HEK293T (cell line): ENCODE data around the gene HOXD9.
A peak's percentile ranks its signal among the peaks of the same experiment; 100 is the strongest.

Source experiments
- CTCF ChIA-PET: fragments of 350-600 bp; formaldehyde crosslinking; extraction: SDS; loops from one replicate; lab custom pipeline; 2021; ENCODE audit warnings: antibody characterized with exemption, inconsistent platforms; lab: Yijun Ruan, JAX
- POLR2A ChIA-PET: fragments of 350-600 bp; formaldehyde crosslinking; extraction: SDS; loops from one replicate; lab custom pipeline; 2020; ENCODE audit warnings: antibody characterized with exemption, inconsistent platforms; lab: Yijun Ruan, JAX
- DNase-seq: peaks from one replicate; pipeline ENCODE4 v3.0.0; 2012; ENCODE audit warnings: mixed read lengths; ENCODE audit errors: extremely low spot score
- ARNT ChIP-seq: fragments of 450-650 bp; IDR thresholded peaks from 2 replicates; pipeline ENCODE4 v1.6.1; 2017; ENCODE audit warnings: mild to moderate bottlenecking
- BHLHE40 ChIP-seq: fragments of 450-650 bp; IDR thresholded peaks from 2 replicates; pipeline ENCODE4 v1.6.1; 2016; ENCODE audit warnings: mild to moderate bottlenecking, moderate library complexity, borderline replicate concordance
- CTBP1 ChIP-seq: fragments of 450-650 bp; IDR thresholded peaks from 2 replicates; pipeline ENCODE4 v1.6.1; 2016; ENCODE audit warnings: borderline replicate concordance
- ELF4 ChIP-seq: fragments of 450-650 bp; IDR thresholded peaks from 2 replicates; pipeline ENCODE4 v1.6.1; 2017; ENCODE audit warnings: antibody characterized with exemption
- FOXA1 ChIP-seq: fragments of 450-650 bp; IDR thresholded peaks from 2 replicates; pipeline ENCODE4 v1.6.1; 2016; ENCODE audit warnings: mild to moderate bottlenecking
- FOXK2 ChIP-seq: fragments of 450-650 bp; IDR thresholded peaks from 2 replicates; pipeline ENCODE4 v1.6.1; 2016; ENCODE audit warnings: mild to moderate bottlenecking
- FOXM1 ChIP-seq: fragments of 450-650 bp; IDR thresholded peaks from 2 replicates; pipeline ENCODE4 v1.6.1; 2017; ENCODE audit warnings: mild to moderate bottlenecking, borderline replicate concordance
- HDGF ChIP-seq: fragments of 450-650 bp; IDR thresholded peaks from 2 replicates; pipeline ENCODE4 v1.6.1; 2017; ENCODE audit warnings: antibody characterized with exemption, borderline replicate concordance
- L3MBTL2 ChIP-seq: fragments of 450-650 bp; conservative IDR thresholded peaks from 2 replicates; pipeline ENCODE4 v1.6.1; 2016; ENCODE audit warnings: mild to moderate bottlenecking
- LEF1 ChIP-seq: fragments of 450-650 bp; IDR thresholded peaks from 2 replicates; pipeline ENCODE4 v1.6.1; 2017; ENCODE audit warnings: mild to moderate bottlenecking, borderline replicate concordance
- NFRKB ChIP-seq: fragments of 450-650 bp; IDR thresholded peaks from 2 replicates; pipeline ENCODE4 v1.6.1; 2016; ENCODE audit warnings: mild to moderate bottlenecking, moderate library complexity
- SP1 ChIP-seq: fragments of 450-650 bp; IDR thresholded peaks from 2 replicates; pipeline ENCODE4 v1.6.1; 2017
- SUZ12 ChIP-seq: fragments of 450-650 bp; IDR thresholded peaks from 2 replicates; pipeline ENCODE4 v1.6.1; 2016; ENCODE audit warnings: mild to moderate bottlenecking
- TARDBP ChIP-seq: fragments of 450-650 bp; IDR thresholded peaks from 2 replicates; pipeline ENCODE4 v1.6.1; 2016
- ZNF384 ChIP-seq: fragments of 450-650 bp; IDR thresholded peaks from 2 replicates; pipeline ENCODE4 v1.6.1; 2016
- TF ChIP-seq, protein P1 (sequence below): fragments of 450-650 bp; IDR thresholded peaks from 2 replicates; pipeline ENCODE4 v1.6.1; 2016

Gene HOXD9

GRCh38 chr2:176135035-176135440 is 12.5 kb downstream of the HOXD9 start:
- TF ChIP-seq SUZ12 (no peak), TARDBP (no peak), CTBP1 (no peak), L3MBTL2 (no peak)
- no peak for DNase-seq
- CTCF ChIA-PET, result no interaction called here
- POLR2A ChIA-PET, result no interaction called here

- CTCF ChIA-PET, result interaction anchor here (0.7 to 2.3 kb wide), 4 partner anchors 10 to 545 kb away, joined by 3 to 9 read pairs (median 4); no protein-coding TSS in a partner anchor
- DNase-seq, result no peak
- POLR2A ChIA-PET, result interaction anchor here (0.5 to 2.9 kb wide), 9 partner anchors 9 to 518 kb away, joined by 3 to 12 read pairs (median 4); partner anchors contain the start of gene LNPK
- TF ChIP-seq, protein P1, sequence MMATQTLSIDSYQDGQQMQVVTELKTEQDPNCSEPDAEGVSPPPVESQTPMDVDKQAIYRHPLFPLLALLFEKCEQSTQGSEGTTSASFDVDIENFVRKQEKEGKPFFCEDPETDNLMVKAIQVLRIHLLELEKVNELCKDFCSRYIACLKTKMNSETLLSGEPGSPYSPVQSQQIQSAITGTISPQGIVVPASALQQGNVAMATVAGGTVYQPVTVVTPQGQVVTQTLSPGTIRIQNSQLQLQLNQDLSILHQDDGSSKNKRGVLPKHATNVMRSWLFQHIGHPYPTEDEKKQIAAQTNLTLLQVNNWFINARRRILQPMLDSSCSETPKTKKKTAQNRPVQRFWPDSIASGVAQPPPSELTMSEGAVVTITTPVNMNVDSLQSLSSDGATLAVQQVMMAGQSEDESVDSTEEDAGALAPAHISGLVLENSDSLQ, result peak; percentile 64
- no peak; the same call in 1 of the 2 replicates for TF ChIP-seq LEF1
Measured at GRCh38 chr2:176136374-176137251, 14.1 kb downstream of the HOXD9 start.

GRCh38 chr2:176137252-176137580 is 14.7 kb downstream of the HOXD9 start:
- POLR2A ChIA-PET, result interaction anchor here (0.5 to 2.9 kb wide), 6 partner anchors 9 to 514 kb away, joined by 3 to 12 read pairs (median 6); no protein-coding TSS in a partner anchor
- CTCF ChIA-PET, result interaction anchor here (1.5 to 2.3 kb wide), 2 partner anchors 318 to 417 kb away, joined by 3 to 9 read pairs; no protein-coding TSS in a partner anchor
- no peak for DNase-seq
- TF ChIP-seq L3MBTL2 (no peak), SP1 (no peak), FOXA1 (no peak), SUZ12 (no peak)
- TF ChIP-seq, protein P1, result no peak

- no peak for TF ChIP-seq ZNF384
- TF ChIP-seq FOXM1, result no peak
- TF ChIP-seq, protein P1, result no peak
- TF ChIP-seq HDGF, result no peak
- TF ChIP-seq BHLHE40, result no peak
- no peak for TF ChIP-seq NFRKB
- no peak for TF ChIP-seq FOXA1
- no peak for TF ChIP-seq SP1
- no peak for TF ChIP-seq SUZ12
- TF ChIP-seq ELF4, result no peak
- TF ChIP-seq ARNT, result no peak
- TF ChIP-seq L3MBTL2, result no peak
- TF ChIP-seq TARDBP, result no peak
- no peak for TF ChIP-seq FOXK2
- TF ChIP-seq LEF1, result no peak
- no peak for TF ChIP-seq CTBP1
- DNase-seq, result no peak
- ChIA-PET CTCF (no interaction called here), POLR2A (interaction anchor here (0.6 to 2.9 kb wide), 2 partner anchors 131 to 317 kb away, joined by 3 to 12 read pairs; partner anchors contain the start of gene MTX2)
Measured at GRCh38 chr2:176137906-176138305, 15.4 kb downstream of the HOXD9 start.

DNA sequence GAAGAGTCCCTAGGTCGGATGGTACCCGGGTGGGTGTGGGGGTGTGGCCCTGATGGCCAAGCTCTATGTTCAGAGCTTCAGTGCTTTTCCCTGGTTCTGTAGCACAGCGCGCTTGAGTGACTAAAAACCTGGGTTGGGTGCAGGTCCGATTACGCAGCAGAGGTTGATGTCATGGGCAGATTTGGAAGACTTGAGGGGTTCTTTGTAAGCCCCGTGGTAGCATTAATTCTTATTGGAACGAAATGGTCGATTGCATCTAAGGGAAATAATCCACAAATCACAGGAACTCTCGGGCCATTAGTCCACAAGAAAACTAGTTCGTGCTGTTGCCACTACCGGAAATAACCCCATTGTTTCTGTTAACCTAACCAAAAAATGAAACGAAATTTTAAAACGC is 16.0 kb downstream of the HOXD9 start:
- POLR2A ChIA-PET, result interaction anchor here (1.0 to 1.2 kb wide), 2 partner anchors 8 to 37 kb away, joined by 3 to 5 read pairs; no protein-coding TSS in a partner anchor

DNA sequence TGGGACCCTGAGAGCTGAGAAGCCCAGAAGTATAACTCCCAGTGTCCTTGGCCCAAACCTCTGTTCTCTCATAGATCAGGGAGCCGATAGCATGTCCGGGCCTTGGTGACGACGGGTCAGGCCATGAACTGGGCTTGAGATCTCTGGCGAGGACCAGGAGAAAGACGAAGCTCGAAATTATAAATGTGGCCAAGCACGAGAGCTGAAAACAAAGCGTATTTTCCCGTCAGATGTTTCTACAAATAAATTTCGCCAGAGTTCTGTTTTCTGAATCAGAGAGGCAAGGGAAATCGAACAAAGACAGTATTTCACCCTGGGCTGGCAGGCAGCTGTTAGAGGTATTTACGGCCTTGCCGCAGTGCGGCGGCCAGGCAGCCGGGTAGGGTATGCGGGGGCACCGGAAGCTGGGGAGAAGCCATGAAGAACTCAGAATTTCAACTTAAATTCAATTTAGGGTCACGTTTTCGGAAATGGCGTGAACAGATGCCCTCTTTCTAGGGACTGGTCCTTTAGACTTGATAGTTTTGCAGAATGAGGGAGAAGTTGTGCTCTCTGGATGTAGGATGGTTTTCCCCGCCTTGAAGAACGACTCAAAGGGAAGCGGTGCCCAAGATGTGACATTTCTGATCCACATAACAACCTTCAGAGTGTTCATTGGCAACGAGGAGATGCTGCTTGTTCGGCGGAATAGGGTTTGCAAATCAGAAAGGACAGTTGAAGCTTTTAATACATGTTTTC is 16.6 kb downstream of the HOXD9 start:
- CTCF ChIA-PET, result interaction anchor here (0.8 to 2.9 kb wide), 6 partner anchors 12 to 512 kb away, joined by 3 to 26 read pairs (median 12); no protein-coding TSS in a partner anchor
- DNase-seq, result no peak
- POLR2A ChIA-PET, result interaction anchor here (1.0 to 1.2 kb wide), 3 partner anchors 8 to 498 kb away, joined by 3 to 5 read pairs (median 3); no protein-coding TSS in a partner anchor
- TF ChIP-seq NFRKB (no peak), L3MBTL2 (no peak), FOXA1 (no peak), TARDBP (no peak), CTBP1 (no peak), FOXM1 (no peak), ZNF384 (no peak), ARNT (no peak), ELF4 (no peak), HDGF (no peak), FOXK2 (no peak)
- TF ChIP-seq, protein P1, result no peak

More for the DNA sequence above, 16.0 kb downstream of the HOXD9 start:
- no peak for TF ChIP-seq ARNT
- TF ChIP-seq FOXM1, result no peak
- TF ChIP-seq SP1, result no peak
- no peak for TF ChIP-seq ELF4
- no peak for TF ChIP-seq TARDBP
- CTCF ChIA-PET, result interaction anchor here (2.9 kb wide), 1 partner anchor 317 kb away, joined by 26 read pairs; no protein-coding TSS in a partner anchor
- no peak for DNase-seq
